Tibial nerve (tissue), 4 donors: ENCODE measurements around the gene KIFBP. TPM values are rescaled to one million over a fixed set of nuclear protein-coding genes. Genes with fewer than 3 reads are reported as not detected.

Experiments
- DNase-seq, 2 donors: peaks; one replicate each; pipeline ENCODE4 v3.0.0-alpha.2; 2019; ENCODE audit warnings: low spot score in 2 of 2
- H3K27ac ChIP-seq, 4 donors: fragments of 200-600 bp; sonication (generic) in 3 of 4; one replicate each; pipeline ENCODE4 v1.5.1; 2017 to 2019; ENCODE audit warnings: mild to moderate bottlenecking in 1 of 4
- H3K27me3 ChIP-seq, 2 donors: fragments of 200-600 bp; sonication (generic) in 1 of 2; one replicate each; pipeline versions ENCODE4 v1.5.1 to v1.6.0; 2017 to 2019
- H3K36me3 ChIP-seq, 3 donors: fragments of 200-600 bp; sonication (generic); one replicate each; pipeline ENCODE4 v1.5.1; 2018 to 2019
- H3K4me1 ChIP-seq, 4 donors: fragments of 200-600 bp; sonication (generic) in 3 of 4; one replicate each; pipeline ENCODE4 v1.5.1; 2017 to 2019
- H3K4me3 ChIP-seq, 4 donors: fragments of 200-600 bp; sonication (generic) in 3 of 4; one replicate each; pipeline ENCODE4 v1.5.1; 2017 to 2019; ENCODE audit warnings: mild to moderate bottlenecking in 1 of 4, moderate library complexity in 1 of 4
- H3K9me3 ChIP-seq, 4 donors: fragments of 200-600 bp; sonication (generic) in 3 of 4; one replicate each; pipeline ENCODE4 v1.5.1; 2017 to 2019
- EP300 ChIP-seq, 2 donors: sonication (generic); formaldehyde crosslinking; IDR thresholded peaks; one replicate each; pipeline ENCODE4 v1.6.1; 2017; ENCODE audit warnings: antibody characterized with exemption in 2 of 2, mild to moderate bottlenecking in 1 of 2
- POLR2A ChIP-seq, 2 donors: fragments of 450-650 bp; IDR thresholded peaks; one replicate each; pipeline ENCODE4 v1.6.1; 2017; ENCODE audit warnings: antibody characterized with exemption in 2 of 2, mild to moderate bottlenecking in 2 of 2, moderate library complexity in 2 of 2
- WGBS, 2 donors: methylation state at CpG; one replicate each; pipeline ENCODE4 v1.1.5; 2018; 5-methylcytosine and 5-hydroxymethylcytosine counted together
- total RNA-seq, 4 donors: library from RNA; depleted of rRNA; stranded (reverse); fragments of >200 nt; gene quantifications; one replicate each; pipeline ENCODE4 v1.1.0, GENCODE V29; 2016
- TF ChIP-seq, protein P1 (sequence below), 5 experiments: fragments of 200-600 bp in 3 of 5; fragments of 450-650 bp in 2 of 5; sonication (generic) in 3 of 5; IDR thresholded peaks; one replicate each; pipeline ENCODE4 v1.5.1; 2016 to 2019; ENCODE audit warnings: antibody characterized with exemption in 5 of 5, mild to moderate bottlenecking in 3 of 5, moderate library complexity in 2 of 5

Gene KIFBP
- total RNA-seq, 4 donors from 2014 or later, result 28.0 to 51.3 (median 43.5) TPM

DNA sequence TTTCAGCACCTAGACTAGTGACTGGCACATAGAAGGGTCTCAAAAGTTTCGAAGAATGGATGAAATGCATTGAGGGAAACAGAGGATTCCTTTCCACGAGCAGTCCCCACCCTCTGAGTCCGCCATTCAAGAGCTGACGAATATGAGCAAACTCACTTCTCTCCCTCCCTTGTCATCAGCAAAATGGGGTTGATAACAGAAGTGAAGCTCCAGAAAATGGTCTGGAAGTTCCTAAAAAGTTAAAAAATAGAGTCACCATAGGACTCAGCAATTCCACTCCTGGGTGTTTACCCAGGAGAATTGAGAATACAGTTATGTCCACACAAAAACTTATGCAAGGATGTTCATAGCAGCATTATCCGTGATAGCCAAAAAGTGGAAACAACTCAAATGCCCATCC, 74.3 kb downstream of the KIFBP start:
- DNase-seq, result no peak
- Histone ChIP-seq H3K4me3 (no peak overlapping the region), H3K27ac (peak overlapping the region in 2 of 4 donors; percentile 91 to 98), H3K4me1 (peaks cover 0 to 34% (median 14%) of the 10 kb centered on the region in 4 donors), H3K27me3 (no peaks in the 10 kb centered on the region), H3K36me3 (no peaks in the 10 kb centered on the region), H3K9me3 (no peaks in the 10 kb centered on the region)
- WGBS, 2 donors, result 85 to 87% methylated on average over 5 of the region's 5 CpGs
- TF ChIP-seq, protein P1, sequence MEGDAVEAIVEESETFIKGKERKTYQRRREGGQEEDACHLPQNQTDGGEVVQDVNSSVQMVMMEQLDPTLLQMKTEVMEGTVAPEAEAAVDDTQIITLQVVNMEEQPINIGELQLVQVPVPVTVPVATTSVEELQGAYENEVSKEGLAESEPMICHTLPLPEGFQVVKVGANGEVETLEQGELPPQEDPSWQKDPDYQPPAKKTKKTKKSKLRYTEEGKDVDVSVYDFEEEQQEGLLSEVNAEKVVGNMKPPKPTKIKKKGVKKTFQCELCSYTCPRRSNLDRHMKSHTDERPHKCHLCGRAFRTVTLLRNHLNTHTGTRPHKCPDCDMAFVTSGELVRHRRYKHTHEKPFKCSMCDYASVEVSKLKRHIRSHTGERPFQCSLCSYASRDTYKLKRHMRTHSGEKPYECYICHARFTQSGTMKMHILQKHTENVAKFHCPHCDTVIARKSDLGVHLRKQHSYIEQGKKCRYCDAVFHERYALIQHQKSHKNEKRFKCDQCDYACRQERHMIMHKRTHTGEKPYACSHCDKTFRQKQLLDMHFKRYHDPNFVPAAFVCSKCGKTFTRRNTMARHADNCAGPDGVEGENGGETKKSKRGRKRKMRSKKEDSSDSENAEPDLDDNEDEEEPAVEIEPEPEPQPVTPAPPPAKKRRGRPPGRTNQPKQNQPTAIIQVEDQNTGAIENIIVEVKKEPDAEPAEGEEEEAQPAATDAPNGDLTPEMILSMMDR (IDR thresholded peaks at IDR 0.05), result no peak
- no peak for TF ChIP-seq EP300 (IDR thresholded peaks at IDR 0.05)
- no peak for TF ChIP-seq POLR2A (IDR thresholded peaks at IDR 0.05)

DNA sequence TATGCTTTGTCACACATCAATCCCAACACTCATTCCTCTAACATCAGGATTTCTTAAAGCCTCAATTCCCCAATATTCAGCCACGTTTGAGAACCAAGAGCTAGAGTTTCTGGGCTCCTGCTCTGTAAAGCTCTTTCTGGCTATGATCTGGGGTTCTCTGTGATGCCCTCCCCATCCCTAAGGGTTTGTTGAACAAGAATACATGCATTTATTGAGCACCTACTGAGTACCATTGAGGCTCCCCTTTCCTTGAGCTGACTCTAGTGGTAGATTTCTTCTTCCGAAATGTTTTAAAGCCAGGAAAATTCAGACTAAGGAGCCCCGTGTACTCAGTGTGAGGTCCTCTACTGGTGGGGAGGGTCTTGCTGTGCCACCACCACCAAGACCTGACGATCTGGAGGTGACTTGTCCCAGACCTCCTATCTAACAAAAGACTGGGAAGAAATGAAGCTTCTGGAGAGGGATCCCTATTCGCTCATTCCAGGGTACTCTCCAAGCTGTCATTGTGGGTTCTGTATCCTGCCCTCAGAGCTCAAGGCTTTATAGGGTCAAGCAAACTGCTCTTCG, 76.2 kb downstream of the KIFBP start:
- Histone ChIP-seq H3K36me3 (no peaks in the 10 kb centered on the region), H3K27ac (peak overlapping the region in 3 of 4 donors; percentile 4 to 74 (median 56)), H3K4me3 (no peak overlapping the region), H3K4me1 (peaks cover 0 to 34% (median 14%) of the 10 kb centered on the region in 4 donors), H3K9me3 (no peaks in the 10 kb centered on the region), H3K27me3 (no peaks in the 10 kb centered on the region)
- TF ChIP-seq POLR2A (IDR thresholded peaks at IDR 0.05) (no peak), EP300 (IDR thresholded peaks at IDR 0.05) (no peak)
- TF ChIP-seq, protein P1 (IDR thresholded peaks at IDR 0.05), result no peak
- WGBS, 2 donors, result 78 to 81% methylated on average over 6 of the region's 6 CpGs
- DNase-seq, result no peak

DNA sequence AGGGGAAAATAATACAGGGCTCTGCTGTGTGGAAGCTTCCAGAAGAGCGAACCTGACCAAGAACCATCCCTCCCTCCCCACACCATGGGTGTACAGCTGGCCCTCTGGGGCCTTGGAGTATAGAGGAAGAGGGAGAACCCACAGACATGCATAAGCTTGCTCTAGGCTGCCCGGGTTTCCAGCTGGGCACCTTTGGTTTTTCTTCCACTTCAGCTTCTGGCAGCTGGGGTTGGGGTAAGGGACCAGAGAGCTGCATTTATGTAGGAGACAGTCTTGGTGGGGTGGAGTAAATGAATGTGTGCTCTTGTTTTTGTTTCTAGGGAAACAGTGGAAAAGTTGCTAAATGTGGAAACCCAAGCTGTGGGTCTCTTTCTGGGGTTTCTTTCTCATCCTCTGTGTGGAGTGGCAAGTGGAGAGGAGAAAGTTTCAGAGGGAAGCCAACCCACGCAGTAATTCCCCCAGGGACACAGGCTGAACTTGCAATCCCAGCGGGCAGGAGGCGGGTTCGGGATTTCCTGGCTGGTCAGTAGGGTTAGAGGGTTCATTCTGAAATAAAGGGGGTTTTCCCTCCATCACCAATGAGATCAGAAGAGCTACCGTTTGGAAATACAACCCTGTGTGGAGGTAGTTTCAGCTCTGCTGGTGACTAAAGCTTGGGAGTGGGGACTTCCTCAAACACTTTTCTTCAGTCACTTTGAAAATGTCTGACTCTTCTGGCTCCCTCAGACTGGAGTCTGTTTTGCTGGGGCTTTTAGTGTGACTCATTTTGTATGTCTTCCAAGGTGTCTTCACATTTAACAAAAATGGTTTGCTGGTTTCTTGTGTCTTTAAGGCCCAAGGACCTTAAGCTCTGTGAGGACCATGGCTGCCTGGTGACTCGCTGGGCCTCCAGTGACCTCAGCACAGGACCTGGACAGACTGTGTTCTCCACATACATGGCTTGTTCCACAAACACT, 77.1 kb downstream of the KIFBP start:
- Histone ChIP-seq H3K27me3 (no peaks in the 10 kb centered on the region), H3K9me3 (no peaks in the 10 kb centered on the region), H3K4me1 (peaks cover 0 to 34% (median 12%) of the 10 kb centered on the region in 4 donors), H3K4me3 (no peak overlapping the region), H3K36me3 (no peaks in the 10 kb centered on the region), H3K27ac (peak overlapping the region in 3 of 4 donors; percentile 4 to 74 (median 56))
- TF ChIP-seq POLR2A (IDR thresholded peaks at IDR 0.05) (no peak), EP300 (IDR thresholded peaks at IDR 0.05) (no peak)
- TF ChIP-seq, protein P1 (IDR thresholded peaks at IDR 0.05), result no peak
- WGBS, 2 donors, result 49 to 55% methylated on average over 8 of the region's 8 CpGs
- no peak for DNase-seq

Other genes starting within 250 kb of the KIFBP start
- gene STOX1, start 161.3 kb upstream of the KIFBP start, total RNA-seq, result 1 to 10 TPM; 1.2 to 5.7 (median 3.2) TPM
- 10 to 100 TPM; 25.9 to 52.7 (median 38.3) TPM for gene DDX50, start 87.5 kb upstream of the KIFBP start, total RNA-seq
- gene DDX21, start 32.6 kb upstream of the KIFBP start, total RNA-seq, result 10 to 100 TPM; 39.3 to 49.5 (median 41.1) TPM
- 100 to 1,000 TPM in 3 of 4 donors, 10 to 100 TPM in 1; 90.0 to 313 (median 105) TPM for gene SRGN, start 99.3 kb downstream of the KIFBP start, total RNA-seq
- gene VPS26A, start 135.4 kb downstream of the KIFBP start, total RNA-seq, result 10 to 100 TPM; 36.8 to 51.1 (median 39.0) TPM
- gene SUPV3L1, start 191.4 kb downstream of the KIFBP start, total RNA-seq, result 10 to 100 TPM; 23.4 to 53.7 (median 34.9) TPM
- gene HKDC1, start 231.5 kb downstream of the KIFBP start, total RNA-seq, result 10 to 100 TPM in 1 of 4 donors, 1 to 10 TPM in 3; 4.8 to 11.1 (median 5.5) TPM